ENCODE measurements around the gene RPS3.

GRCh38 chr11:75352588-75353206, 46.6 kb upstream of the RPS3 start:
- TF ChIP-seq CTCF (IDR thresholded peaks at IDR 0.05) (no peak), ZBTB33 (IDR thresholded peaks at IDR 0.05; ENCODE audit: borderline replicate concordance, low read depth) (no peak), JUND (IDR thresholded peaks at IDR 0.05) (no peak), RFX5 (IDR thresholded peaks at IDR 0.05; ENCODE audit: low read length) (no peak), GABPA (IDR thresholded peaks at IDR 0.05; ENCODE audit: low read depth) (no peak), POLR2AphosphoS5 (IDR thresholded peaks at IDR 0.05; ENCODE audit: low read depth, low read length) (no peak), REST (IDR thresholded peaks at IDR 0.05; ENCODE audit: low read depth, low read length) (no peak), NFIC (IDR thresholded peaks at IDR 0.05; ENCODE audit: borderline replicate concordance) (no peak)
